Measurements from ENCODE around the gene DNHD1. TPM values are rescaled to one million over a fixed set of nuclear protein-coding genes. Genes with fewer than 3 reads are reported as not detected.

Gene DNHD1
- total RNA-seq, 1 donor from 2014 or later = 9.3 TPM

DNA sequence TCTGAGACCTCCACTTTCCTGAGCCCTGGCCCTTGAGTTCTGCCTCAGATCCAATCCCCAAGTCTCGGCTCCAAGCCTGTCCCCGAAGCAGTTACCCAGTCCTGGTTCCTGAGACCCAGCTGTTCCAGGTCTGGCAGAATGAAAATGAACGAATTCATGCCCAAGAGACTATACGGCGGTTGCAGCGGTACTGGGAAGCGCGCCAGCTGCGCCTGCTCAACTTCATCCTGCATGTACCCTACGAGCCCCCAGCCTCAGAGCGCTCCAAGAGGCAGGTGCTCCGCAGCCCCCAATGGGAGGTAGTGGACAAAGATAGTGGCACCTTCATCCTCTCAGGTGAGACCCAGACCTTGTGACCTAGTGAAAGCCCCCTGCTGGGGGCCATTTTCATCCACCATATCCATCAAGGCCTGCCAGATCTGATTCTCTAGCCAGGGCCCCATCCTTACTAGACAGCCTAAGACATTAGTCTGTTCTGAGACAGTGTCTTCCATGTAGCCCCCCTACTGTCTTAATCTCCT lies 42.7 kb downstream of the DNHD1 start:
- H3K36me3 Mint-ChIP-seq (ENCODE audit: unreplicated experiment) = no peaks in the 10 kb centered on the region
- TF ChIP-seq, protein P1, sequence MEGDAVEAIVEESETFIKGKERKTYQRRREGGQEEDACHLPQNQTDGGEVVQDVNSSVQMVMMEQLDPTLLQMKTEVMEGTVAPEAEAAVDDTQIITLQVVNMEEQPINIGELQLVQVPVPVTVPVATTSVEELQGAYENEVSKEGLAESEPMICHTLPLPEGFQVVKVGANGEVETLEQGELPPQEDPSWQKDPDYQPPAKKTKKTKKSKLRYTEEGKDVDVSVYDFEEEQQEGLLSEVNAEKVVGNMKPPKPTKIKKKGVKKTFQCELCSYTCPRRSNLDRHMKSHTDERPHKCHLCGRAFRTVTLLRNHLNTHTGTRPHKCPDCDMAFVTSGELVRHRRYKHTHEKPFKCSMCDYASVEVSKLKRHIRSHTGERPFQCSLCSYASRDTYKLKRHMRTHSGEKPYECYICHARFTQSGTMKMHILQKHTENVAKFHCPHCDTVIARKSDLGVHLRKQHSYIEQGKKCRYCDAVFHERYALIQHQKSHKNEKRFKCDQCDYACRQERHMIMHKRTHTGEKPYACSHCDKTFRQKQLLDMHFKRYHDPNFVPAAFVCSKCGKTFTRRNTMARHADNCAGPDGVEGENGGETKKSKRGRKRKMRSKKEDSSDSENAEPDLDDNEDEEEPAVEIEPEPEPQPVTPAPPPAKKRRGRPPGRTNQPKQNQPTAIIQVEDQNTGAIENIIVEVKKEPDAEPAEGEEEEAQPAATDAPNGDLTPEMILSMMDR (IDR thresholded peaks at IDR 0.05; ENCODE audit: partially characterized antibody, unreplicated experiment) = no peak
- peaks cover 2% of the 10 kb centered on the region for H3K9me3 Mint-ChIP-seq (ENCODE audit: unreplicated experiment)

DNA sequence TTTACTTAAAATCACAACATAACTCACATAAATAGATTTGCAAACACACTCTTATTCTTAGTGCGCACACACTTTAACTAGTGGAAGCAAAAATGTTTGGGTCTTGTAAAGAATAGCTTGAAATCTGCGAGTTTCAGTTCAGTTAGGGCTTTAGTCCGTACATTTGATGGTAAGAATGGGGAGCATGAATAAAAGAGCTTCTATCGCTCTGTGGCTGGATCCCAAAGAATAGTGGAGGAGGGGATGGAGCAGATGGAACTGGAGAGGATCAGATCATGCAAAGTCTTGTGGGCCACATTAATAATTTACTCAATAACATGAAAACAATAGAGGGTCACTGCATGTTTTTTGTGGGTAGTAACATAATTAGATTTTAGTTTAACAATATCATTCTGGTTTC lies 44.3 kb downstream of the DNHD1 start:
- H3K36me3 Mint-ChIP-seq (ENCODE audit: unreplicated experiment) = no peaks in the 10 kb centered on the region
- DNase-seq = no peak
- no peak overlapping the region for H3K4me3 Mint-ChIP-seq (ENCODE audit: unreplicated experiment)
- peaks cover 4% of the 10 kb centered on the region for H3K4me1 Mint-ChIP-seq (ENCODE audit: low read depth, unreplicated experiment)
- H3K9me3 Mint-ChIP-seq (ENCODE audit: unreplicated experiment) = peaks cover 2% of the 10 kb centered on the region
- no peak overlapping the region for H3K27ac Mint-ChIP-seq (ENCODE audit: unreplicated experiment)
- TF ChIP-seq, protein P1 (IDR thresholded peaks at IDR 0.05; ENCODE audit: partially characterized antibody, unreplicated experiment) = no peak
- peaks cover 7% of the 10 kb centered on the region for H3K27me3 Mint-ChIP-seq (ENCODE audit: unreplicated experiment)

More for the DNA sequence above, 42.7 kb downstream of the DNHD1 start:
- H3K4me3 Mint-ChIP-seq (ENCODE audit: unreplicated experiment) = no peak overlapping the region
- peaks cover 7% of the 10 kb centered on the region for H3K27me3 Mint-ChIP-seq (ENCODE audit: unreplicated experiment)
- DNase-seq = no peak
- peaks cover 4% of the 10 kb centered on the region for H3K4me1 Mint-ChIP-seq (ENCODE audit: low read depth, unreplicated experiment)
- H3K27ac Mint-ChIP-seq (ENCODE audit: unreplicated experiment) = no peak overlapping the region

DNA sequence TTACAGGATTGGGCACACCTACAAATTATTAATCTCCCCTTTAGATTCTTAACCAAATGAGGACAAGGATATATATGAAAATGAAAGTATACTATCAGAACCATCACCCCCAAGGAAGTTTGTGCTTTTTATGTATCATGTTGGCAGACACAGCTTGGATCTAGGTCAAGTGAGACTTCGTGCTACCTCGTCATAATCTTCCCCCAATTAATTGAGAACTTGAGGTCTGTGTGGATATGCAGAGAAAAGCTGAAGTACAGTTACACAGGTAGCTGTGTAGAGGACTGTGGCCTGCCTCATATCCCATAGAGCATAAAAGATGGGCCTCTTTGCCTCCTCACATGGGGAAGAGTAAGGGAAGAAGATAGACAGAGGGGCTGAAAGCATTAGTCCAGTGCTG lies 45.6 kb downstream of the DNHD1 start:
- peaks cover 2% of the 10 kb centered on the region for H3K9me3 Mint-ChIP-seq (ENCODE audit: unreplicated experiment)
- no peak overlapping the region for H3K4me3 Mint-ChIP-seq (ENCODE audit: unreplicated experiment)
- H3K27me3 Mint-ChIP-seq (ENCODE audit: unreplicated experiment) = peaks cover 7% of the 10 kb centered on the region
- no peak for DNase-seq
- TF ChIP-seq, protein P1 (IDR thresholded peaks at IDR 0.05; ENCODE audit: partially characterized antibody, unreplicated experiment) = no peak
- no peaks in the 10 kb centered on the region for H3K36me3 Mint-ChIP-seq (ENCODE audit: unreplicated experiment)
- H3K4me1 Mint-ChIP-seq (ENCODE audit: low read depth, unreplicated experiment) = peaks cover 4% of the 10 kb centered on the region
- no peak overlapping the region for H3K27ac Mint-ChIP-seq (ENCODE audit: unreplicated experiment)

DNA sequence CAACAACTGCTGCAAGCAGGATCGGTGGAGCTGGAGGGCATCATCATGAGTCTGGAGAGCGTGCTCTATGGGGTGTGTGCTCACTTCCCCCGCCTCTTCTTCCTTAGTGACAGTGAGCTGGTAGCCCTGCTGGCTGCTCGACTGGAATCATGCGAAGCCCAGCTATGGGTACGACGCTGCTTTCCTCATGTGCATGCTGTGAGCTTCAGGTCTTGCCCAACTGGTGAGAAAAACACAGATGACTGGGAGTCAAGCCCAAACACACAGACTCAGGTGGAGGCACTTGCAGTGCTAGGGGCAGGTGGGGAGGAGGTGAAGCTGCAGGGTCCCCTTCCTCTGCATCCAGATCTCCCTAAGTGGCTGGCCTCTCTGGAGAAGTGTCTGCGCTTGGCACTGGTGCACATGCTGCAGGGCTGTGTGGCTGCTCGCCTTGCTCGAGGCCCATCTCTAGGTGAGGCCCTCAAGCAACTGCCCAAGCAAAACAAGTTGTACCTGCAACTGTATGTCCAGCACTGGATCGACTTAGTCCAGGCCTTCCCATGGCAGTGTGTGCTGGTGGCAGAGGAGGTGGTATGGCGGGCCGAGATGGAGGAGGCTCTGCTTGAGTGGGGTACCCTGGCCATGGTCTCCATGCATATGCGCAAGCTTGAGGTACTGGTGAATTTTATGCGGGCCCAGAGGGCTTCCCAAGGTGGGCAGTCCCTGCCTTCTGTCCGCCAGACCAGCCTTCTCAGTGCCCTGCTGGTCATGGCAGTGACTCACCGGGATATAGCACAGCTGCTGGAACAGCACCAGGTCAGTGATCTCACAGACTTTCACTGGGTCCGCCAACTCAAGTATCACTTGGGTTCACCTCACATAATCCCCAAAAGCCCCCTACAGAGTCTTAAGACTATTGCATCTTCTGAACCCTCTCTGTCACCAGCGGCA lies 48.1 kb downstream of the DNHD1 start:
- Mint-ChIP-seq H3K4me3 (ENCODE audit: unreplicated experiment) (no peak overlapping the region), H3K36me3 (ENCODE audit: unreplicated experiment) (no peaks in the 10 kb centered on the region), H3K9me3 (ENCODE audit: unreplicated experiment) (peaks cover 2% of the 10 kb centered on the region), H3K27ac (ENCODE audit: unreplicated experiment) (no peak overlapping the region), H3K27me3 (ENCODE audit: unreplicated experiment) (peaks cover 7% of the 10 kb centered on the region), H3K4me1 (ENCODE audit: low read depth, unreplicated experiment) (no peaks in the 10 kb centered on the region)
- no peak for DNase-seq
- TF ChIP-seq, protein P1 (IDR thresholded peaks at IDR 0.05; ENCODE audit: partially characterized antibody, unreplicated experiment) = no peak
